Fibroblast of upper back skin (primary cell): ENCODE data around the gene STAT6.

Experiments
- DNase-seq: peaks from one replicate; pipeline ENCODE4 v3.0.0-alpha.2; 2013

STAT6 gene

DNA sequence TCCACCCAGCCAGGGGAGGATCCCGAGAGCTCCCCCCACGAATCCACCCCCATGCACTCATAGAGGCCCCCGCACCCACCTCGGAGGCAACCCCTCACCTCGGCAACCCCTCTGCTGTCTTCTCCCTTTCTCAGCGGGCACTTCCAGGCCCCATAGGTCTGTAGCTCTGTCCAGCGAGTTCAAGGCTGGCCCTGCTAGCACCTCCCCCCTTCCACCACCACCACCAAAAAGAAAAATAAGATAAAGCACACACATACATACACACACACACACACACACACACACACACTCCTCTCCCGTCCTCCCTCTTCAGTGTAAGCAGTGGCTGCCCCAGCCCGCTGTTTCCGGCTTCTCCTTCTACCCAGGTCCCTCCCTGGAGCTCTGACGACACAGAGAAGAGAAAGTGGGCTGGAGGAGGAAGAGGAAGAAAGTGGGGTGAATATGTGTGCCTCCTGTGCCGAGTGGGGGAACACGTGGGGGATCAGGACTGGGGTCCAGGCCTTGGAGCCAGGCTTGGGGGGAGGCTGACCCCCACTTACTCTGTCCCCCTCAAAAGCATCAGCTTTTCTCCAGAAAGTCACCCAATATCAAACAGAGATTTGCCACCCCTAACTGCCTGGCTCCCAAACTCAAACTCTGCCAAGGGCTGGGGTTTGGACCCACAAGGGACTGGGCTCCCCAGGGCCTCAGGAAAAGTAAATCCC, at the start of gene STAT6:
Gene STAT6 (minus strand): TSS at position 332 of the 704 bp plus-strand sequence. CDS start 3,084 bp downstream, outside the sequence.
- peak; percentile 83 for DNase-seq

- no peak for DNase-seq
Observed at GRCh38 chr12:57160741-57161140, 49.6 kb upstream of the STAT6 start.

GRCh38 chr12:57160040-57160439, 48.9 kb upstream of the STAT6 start:
- DNase-seq: no peak

- no peak for DNase-seq
Observed at GRCh38 chr12:57159311-57159710, 48.1 kb upstream of the STAT6 start.

DNA sequence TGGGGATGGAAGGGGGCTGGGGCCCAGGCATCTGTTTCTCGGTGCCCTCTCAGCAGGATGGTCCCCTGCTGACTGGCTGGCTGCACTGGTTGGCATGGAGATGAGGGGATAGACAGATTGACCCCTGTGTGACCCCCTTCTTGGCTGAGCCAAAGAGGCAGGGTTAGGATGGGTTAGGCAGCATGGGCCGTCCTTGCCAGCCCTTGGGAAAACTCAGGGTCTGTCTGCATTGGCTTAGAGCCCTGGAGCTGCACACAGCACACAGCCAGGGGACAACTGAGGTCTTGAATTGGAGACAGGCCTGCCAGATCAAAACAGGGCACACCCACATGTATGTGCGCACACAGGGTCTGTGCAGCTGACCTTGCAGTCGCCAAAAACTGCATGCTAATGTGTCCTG, 47.5 kb upstream of the STAT6 start:
- DNase-seq: no peak

DNA sequence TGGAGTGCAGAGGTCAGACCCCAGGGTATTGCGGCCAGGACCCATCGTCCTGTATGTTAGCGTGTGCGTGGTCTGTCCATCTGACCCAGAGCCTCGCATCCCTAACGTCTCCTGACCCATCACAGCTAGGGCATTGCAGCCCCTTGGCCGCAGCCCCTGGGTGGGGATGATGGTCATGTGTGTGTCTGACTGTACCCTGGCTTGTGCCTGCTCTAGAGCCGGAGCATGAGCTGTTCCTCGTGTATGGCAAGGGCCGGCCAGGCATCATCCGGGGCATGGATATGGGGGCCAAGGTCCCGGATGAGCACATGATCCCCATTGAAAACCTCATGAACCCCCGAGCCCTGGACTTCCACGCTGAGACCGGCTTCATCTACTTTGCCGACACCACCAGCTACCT, 47.0 kb upstream of the STAT6 start:
- DNase-seq: no peak

DNA sequence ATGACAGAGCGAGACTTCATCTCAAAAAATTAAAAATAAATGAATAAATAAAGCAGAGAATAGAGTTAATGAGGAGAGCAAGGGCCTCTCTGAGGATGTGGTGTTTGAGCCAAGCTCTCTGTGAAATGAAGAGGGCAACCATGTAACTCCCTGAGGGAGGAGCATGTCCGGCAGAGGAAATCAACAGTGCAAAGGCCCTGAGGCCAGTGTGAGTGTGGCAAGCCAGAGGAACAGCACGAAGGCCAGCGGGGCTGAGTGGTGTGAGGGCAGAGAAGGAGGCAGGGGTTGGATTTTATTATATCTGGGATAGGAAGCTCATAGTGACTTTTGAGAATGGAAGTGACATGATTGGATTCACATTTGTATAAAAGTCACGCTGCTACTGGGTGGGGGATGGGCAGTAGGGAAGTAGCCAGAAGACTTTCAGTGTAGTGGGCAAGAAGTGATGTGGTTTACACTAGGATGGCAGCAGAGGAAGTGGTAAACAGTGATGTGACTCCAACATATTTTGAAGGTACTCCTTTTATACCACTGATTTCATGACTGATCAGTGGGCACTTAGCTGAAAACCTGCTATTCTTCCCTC, 46.5 kb upstream of the STAT6 start:
- no peak for DNase-seq

GRCh38 chr12:57156701-57157403, 45.7 kb upstream of the STAT6 start:
- DNase-seq: no peak

GRCh38 chr12:57154804-57155434, 43.8 kb upstream of the STAT6 start:
- DNase-seq: no peak

GRCh38 chr12:57154076-57154475, 42.9 kb upstream of the STAT6 start:
- DNase-seq: no peak

DNA sequence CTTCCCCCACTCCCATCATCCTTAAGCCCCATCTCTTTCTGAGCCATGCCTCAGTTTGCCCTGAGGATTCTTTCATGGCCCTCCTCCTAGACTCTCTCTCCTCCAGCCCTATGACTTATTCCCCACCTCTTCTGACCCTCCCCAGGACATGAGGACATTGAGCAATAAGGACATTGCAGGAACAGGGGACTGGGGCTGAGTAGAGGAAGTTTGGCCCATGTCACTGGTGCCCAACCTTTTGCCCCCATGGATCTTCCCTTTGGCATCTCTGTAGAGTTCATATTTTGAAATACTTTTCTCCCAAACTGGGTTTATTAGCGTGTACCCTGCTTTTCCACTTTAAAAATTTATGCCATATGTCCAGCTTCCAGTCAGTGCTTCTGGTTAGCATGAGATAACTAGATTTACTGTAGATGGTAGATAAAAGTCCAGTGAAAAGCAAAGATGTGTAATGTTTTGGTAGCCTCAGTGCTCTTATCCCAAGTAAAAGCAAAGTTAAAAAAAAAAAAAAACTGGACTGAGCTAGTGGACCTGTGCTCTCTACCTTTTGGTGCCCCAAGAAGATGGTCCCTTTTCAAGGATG, 42.3 kb upstream of the STAT6 start:
- DNase-seq: no peak

DNA sequence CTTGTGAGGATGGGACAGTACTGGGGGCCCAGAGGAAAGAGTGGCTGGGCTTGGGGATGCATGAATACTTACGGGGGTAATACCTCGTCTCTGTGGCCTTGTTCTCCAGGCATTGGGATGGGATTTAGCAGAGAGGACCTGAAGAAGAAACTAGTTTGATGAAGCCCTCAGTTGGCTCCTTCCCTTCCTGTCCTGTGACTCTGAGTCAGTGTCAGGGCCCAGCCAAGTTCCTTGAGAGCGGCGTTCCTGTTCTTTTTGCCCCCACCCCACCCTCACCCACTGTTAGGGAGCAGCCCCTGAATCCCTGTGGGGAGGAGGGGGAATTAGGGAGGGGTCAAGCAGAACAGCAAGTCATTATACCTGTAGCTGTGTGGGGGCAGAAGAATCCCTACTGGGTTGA, 41.5 kb upstream of the STAT6 start:
- DNase-seq: peak; percentile 35

DNA sequence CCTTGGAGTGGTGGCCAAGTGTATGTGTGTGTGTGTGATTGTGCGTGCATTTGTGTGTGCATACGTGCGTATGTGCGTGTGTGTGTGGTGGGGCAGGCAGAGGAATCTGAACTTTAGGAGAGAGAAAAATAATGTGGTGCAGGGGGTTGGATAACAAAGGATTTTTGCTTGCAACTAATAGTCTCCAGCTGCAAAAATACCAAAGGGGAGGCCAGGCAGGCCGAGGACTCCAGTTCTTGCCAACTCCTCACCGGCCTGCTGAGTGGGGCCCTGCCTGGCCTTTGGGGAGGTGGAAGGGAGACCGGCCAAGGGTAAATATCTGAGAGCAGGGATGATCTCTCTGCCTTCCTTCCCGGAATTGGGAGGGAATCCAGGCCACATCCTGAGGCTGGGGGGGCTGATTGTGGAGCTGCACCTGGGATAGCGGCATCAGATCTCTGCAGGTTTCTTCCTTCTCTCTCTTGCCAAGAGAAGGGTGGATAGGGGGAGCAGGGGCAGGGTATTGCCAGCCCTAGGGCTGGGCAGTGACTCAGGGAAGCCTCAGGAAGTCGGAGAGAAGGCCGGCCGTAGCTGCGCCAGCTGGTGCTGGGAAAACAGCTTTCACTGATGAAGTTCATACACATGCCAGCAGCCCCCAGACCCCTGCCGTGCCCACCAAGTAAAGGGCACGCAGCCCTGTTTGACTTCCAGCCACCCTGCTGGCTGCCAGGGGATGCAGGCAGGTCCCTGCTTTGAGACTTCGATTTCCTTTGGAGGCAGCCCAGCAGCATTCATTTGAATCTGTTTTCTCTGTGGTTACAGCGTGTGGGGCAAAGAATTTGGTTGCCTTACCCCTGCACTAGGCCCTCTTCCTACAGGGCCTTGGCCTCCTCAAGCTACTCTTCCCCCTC, 40.8 kb upstream of the STAT6 start:
- DNase-seq: peak; percentile 94

- no peak for DNase-seq
Observed at GRCh38 chr12:57150400-57151000, 39.3 kb upstream of the STAT6 start.

GRCh38 chr12:57149245-57149900, 38.2 kb upstream of the STAT6 start:
- peak; percentile 79 for DNase-seq

GRCh38 chr12:57148469-57149244, 37.5 kb upstream of the STAT6 start:
- DNase-seq: no peak

DNA sequence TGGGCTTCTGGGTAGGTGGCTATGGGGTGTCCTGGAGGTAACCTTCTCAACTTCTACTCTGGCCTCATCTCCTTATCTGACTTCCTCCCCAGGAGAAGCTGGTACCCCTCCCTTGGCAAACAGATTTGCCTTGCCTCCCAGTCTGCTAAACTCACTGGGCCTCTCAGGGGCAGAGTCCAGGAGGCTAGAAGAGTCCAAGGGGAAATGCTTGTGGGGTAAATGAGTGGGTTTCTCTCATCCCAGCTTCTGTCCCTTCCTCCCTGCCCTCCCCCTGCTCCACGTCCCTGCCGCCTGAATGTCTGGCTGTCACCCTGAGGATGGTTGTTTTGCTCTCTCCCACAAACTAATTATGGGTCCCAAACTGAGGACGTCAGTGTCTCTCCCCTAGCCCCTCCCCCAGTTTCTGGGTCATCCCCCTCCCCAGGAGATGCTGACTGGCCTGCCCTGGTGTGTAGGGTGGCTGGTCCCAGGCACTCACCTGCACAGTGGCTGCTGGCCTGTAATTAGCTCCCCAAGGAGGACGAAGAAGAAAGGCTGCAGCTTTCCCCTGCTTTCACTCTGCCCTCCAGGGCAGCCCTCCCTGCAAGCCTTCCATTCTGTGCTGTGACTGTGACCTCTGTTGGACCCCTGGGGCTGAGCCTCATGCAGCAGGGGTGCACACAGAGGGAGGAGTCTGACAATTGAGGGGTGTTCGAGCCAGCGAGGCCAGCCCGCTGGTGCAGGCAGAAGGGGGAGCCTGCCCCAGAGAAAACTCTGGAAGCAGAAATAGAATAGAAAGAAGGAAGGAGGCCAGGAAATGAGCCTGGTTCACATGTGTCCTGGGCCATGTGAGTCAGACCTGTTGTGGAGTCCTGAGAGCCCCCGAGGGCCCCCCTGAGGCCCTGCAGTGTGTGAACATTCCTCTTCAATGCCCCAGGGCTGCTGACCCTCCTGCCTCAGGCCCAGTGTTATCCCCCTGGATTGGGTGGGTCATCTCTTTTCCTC, 36.1 kb upstream of the STAT6 start, which contains the start of gene LRP1-AS:
Gene LRP1-AS (minus strand): TSS at position 659 of the 984 bp plus-strand sequence.
- peak; percentile 73 for DNase-seq

- DNase-seq: peak; percentile 30
Observed at GRCh38 chr12:57146092-57146491, 34.9 kb upstream of the STAT6 start.

DNA sequence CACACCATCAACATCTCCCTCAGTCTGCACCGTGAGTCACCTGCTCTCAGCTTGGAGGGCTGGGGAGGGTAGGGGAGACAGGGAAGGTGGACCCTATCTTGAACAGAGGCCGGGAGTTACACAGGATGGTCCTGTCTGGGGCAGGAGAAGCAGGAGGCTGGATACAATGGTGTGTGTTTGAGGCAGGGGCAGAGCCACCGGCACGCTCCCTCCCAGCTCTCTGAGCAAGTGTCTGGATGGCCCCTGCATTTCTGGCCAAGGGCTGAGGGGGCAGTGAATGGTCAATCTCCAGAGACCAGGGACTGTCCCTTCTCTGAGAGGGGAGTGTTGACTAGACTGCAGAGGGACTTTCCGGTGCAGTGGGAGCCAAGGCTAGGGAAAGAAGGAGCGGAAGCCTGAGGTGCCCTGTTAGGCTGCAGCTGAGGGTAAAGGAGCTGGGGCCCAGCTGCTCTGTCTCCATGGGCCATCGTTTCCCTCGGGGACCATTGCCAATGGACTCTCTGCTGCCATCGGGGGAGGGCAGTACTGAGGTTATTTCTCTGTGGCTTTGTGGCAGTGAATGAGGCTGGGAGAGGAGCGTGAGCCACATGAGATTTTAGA, 34.4 kb upstream of the STAT6 start:
- DNase-seq: no peak
